ENCODE measurements around the gene DALRD3.

DALRD3 gene, protein sequence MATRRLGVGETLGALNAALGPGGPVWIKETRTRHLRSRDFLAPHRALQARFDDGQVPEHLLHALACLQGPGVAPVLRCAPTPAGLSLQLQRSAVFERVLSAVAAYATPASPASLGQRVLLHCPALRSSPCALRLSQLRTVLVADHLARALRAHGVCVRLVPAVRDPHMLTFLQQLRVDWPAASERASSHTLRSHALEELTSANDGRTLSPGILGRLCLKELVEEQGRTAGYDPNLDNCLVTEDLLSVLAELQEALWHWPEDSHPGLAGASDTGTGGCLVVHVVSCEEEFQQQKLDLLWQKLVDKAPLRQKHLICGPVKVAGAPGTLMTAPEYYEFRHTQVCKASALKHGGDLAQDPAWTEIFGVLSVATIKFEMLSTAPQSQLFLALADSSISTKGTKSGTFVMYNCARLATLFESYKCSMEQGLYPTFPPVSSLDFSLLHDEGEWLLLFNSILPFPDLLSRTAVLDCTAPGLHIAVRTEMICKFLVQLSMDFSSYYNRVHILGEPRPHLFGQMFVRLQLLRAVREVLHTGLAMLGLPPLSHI

DNA sequence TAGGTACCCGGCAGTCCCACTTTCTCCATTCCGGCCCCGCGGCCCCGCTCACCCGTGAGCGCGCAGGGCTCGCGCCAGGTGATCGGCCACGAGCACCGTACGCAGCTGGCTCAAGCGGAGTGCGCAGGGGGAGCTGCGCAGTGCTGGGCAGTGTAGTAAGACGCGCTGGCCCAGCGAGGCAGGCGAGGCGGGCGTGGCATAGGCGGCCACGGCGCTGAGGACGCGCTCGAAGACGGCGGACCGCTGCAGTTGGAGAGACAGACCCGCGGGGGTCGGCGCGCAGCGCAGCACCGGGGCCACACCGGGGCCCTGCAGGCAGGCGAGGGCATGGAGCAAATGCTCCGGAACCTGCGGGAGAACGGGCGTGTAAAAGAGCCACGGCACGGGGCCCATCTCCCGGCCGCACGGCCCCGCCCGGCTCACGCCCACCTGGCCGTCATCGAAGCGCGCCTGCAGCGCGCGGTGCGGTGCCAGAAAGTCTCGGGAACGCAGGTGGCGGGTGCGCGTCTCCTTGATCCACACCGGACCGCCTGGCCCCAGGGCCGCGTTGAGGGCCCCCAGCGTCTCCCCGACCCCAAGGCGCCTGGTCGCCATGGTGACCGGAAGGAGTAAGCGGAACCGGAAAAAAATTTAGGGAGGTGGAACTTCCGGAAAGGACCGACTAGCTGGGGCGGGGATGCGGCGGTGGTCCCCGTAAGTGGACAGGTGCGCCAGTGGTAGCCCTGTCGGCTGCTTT lies at the start of gene DALRD3:
DALRD3 (minus strand) TSS at position 610 of the 736 bp plus-strand sequence; CDS start at position 594, 16 bp downstream.
- peak; percentile 82 for DNase-seq (ENCODE audit: low read depth, low spot score)

DNA sequence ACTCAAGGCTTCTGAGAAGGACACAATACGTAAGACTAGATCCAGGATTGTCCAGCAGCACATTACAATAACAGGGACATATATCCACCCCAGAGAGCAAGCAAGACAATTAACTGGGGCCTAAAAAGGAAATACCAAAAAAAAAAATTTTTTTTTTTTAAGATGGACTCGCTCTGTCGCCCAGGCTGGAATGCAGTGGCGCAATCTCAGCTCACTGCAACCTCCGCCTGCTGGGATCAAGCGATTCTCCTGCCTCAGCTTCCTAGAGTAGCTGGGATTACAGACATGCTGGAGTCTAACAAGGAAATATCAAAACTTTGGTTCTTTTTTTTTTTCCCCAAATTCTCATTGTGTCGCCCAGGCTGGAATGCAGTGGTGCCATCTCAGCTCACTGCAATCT lies 39.6 kb upstream of the DALRD3 start:
- no peak for DNase-seq (ENCODE audit: low read depth, low spot score)

DNA sequence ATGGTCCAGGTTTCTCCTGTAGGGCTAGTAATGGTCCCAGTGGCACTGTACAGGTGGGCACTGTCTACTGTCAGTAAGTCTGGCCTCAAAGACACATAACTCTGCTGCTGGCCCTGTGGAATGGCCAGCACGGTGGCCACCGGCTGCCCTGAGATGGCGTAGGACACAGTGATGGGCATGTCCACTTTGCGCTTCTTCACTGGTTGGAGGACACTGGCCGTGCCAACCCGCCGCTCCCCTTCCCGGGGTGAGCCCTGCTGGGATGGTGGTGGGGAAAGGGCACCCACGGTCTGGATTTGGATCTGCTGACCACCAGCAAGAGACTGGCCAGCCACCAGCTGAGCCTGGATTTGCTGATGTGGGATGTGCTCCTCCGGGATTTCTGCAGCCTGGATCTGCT lies 38.9 kb upstream of the DALRD3 start:
- DNase-seq (ENCODE audit: low read depth, low spot score): no peak

DNA sequence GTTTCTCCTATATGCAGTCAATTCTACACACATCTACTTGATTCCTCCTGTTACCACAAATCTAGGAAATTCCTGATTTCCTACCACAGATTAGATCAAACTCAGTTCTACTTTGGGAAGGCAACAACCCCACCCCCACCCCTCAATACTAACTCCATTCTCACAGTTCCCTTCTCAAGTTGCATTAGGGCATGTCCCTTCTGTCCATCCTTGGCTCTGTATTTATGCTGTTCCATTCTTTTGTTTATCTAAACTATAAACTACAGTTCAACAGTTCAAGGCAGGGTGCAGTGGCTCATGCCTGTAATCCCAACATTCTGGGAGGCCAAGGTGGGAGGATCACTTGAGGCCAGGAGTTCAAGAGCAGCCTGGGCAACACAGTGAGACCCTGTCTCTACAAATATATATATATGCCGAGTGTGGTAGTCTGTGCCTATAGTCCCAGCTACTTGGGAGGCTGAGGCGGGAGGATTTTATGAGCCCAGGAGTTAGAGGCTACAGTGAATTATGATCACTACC lies 36.0 kb upstream of the DALRD3 start:
- DNase-seq (ENCODE audit: low read depth, low spot score): no peak

DNA sequence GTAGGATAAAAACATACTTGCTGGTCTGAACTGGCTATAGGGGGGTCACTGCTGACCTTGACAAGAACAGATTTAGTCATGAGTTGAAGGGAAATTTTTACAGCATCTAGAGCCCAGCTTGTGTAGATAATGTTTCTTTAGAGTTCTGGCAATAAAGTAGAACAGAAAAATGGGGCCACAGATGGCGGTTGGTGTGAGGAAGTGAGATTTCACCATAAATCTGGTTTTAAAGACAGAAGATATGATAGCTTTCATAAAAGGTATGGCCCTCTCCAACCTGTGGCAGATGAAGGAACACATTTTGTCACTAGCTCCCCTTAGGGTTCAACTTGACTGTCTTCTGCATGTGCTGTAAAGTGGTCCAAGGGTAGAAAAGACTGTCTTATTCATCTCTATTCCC lies 35.2 kb upstream of the DALRD3 start:
- no peak for DNase-seq (ENCODE audit: low read depth, low spot score)

DNA sequence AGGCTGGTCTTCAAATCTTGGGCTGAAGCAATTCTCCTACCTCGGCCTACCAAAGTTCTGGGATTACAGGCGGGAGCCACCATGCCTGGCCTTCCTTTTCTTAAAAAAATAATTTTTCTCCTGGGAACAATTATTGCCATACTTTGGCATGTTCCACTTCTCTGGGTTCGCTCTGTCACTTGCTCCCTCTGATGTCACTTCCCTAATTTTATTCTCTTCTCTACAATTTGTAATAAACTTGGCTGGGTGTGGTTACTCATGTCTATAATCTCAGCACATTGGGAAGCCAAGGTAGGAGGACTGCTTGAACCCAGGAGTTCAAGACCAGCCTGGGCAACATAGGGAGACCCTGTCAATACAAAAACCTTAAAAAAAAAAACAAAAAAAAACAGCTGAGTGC lies 16.9 kb upstream of the DALRD3 start:
- DNase-seq (ENCODE audit: low read depth, low spot score): no peak

DNA sequence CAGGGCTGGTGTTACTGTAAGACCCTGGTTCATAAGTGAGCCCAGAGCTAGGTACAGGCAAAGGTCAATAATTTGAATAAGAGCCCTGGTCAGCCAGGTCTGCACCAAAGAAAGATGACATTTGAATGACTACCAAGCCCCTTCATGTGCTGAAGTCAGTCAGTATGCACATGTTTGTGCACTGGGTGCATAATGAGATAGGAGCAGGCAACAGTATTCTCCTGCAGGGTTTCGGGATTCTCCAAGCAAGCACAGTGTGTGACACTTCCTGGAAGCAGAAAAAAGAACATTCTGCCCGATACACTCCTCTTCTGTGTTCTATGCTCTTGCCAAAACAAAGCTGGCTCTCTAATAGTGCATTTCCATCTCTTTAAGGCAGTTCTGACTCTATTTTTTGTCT lies 16.3 kb upstream of the DALRD3 start:
- no peak for DNase-seq (ENCODE audit: low read depth, low spot score)

DNA sequence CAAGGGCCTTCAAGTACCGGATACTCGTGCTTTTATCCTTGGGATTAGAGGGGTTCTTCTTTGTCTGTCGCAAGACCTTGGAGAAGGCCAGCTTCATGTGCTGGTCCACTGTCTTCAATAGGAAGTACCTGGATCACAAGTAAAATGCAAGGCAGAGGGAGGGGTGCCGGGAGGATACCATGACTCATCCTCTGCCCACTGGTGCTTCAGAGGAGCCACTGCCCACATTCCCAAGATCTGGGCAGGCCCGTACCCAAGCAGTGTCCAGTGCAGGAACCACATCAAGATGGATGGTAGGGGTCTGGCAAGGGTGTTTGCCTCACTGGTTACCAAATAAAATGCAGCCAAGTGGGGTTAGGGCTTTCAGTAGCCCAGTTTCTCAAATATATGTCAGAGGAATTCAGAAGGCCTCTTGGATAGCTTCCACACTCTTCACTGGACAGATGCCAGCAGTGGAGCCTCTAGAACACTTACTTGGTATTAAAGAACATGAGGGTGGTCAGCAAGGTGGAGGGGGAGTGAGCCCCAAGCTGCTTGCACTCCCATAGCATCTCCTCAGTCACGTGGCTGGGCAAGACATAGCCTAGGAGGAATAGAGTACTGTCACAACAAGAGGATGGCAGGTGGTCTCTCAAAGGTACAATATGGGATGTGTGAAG lies 14.4 kb upstream of the DALRD3 start:
- no peak for DNase-seq (ENCODE audit: low read depth, low spot score)

DNA sequence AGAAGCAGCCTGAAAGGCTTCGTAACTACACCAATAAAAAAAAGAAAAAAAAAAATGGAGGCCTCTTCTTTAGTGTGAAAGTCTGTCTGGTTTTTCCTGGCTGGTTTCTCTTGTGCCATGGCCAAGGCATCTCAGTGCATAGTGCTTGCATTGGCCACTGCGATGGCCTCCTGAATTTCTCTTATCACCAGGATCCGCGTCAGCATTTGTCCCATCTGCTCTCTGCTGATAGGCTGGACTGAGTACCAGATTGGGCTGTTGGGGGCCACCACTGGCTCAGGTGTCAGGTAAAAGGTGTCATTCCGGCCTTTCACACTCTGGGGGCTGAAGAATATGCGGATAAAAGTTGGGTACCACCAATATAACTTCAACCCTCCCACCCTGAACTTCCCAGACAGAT lies 11.9 kb upstream of the DALRD3 start:
- no peak for DNase-seq (ENCODE audit: low read depth, low spot score)

DNA sequence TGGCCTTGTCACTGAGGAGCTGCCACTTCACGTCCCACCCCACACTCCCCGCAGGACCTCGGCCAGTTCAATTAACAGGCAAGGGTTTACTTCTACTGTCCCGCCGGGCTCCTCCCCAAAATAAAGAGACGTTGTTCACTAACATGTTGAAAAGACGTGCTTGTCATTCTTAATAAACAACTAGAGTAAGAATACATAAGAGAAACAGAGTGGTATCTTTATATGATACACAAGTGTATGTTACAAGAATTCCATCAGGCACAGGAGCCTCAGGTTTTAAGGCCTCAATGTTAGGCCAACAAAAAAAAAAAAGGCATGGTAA lies 11.1 kb upstream of the DALRD3 start:
- DNase-seq (ENCODE audit: low read depth, low spot score): no peak

DNA sequence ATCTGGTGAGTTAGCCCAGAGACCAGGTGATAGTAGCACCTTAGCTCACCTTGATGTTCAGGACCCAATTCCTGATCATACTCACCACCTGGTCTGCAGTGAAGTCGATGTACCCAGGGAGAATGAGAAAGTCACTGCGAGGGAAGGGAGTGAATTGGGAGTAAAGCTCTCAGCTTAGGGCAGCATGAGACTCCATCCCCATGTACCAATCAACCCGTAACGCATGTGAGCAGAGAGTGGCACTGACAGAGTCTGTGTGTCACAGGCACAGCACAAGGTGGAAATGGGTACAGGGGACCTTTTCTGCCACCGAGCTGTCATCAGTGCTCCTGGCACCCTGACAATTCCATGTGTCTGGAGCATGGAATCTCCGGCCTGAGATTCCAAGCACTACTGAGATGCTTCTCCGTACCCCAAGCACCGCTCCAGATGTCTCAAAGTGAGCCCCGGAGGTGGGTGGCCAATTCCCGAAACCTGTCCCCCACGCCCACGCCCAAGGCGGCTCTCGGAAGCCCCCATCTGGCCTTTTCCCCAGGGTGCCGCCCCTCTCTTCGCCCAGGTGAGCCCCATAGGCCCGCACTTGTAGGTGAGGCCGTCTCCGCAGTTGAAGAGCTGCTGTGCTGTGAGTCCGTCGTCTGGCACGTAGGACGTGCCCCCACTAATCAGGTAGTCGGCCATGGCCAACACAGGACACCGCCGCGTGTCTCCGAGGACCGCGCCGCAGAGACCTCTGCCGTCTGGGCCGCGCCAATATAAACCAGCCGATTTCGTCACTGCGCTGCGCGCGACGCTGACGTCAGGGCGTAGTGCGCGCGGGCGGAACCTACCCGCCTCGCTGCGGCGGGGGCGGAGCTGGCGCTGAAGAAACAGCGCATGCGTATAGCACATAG lies 10.5 kb upstream of the DALRD3 start, which contains the start of gene IMPDH2:
IMPDH2 (minus strand) TSS at position 726 of the 890 bp plus-strand sequence; CDS start at position 678, 48 bp downstream.
- DNase-seq (ENCODE audit: low read depth, low spot score): peak; percentile 96

DNA sequence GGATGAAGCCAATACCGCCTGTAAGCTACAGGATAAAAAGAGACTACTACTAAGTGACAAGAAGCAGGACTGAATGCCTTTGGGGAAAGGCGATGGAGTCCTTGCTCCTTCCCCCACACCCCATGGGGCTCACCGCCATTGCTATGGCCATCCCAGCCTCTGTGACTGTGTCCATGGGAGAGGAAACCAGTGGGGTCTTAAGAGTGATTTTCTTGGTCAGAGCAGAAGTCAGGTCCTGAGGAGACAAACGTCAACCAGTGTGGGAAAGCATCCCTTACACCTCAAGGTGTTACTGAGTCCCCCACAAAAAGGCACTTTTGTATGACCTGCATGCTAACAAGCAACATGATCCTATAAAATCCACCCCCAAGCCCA lies 9.9 kb upstream of the DALRD3 start:
- no peak for DNase-seq (ENCODE audit: low read depth, low spot score)

DNA sequence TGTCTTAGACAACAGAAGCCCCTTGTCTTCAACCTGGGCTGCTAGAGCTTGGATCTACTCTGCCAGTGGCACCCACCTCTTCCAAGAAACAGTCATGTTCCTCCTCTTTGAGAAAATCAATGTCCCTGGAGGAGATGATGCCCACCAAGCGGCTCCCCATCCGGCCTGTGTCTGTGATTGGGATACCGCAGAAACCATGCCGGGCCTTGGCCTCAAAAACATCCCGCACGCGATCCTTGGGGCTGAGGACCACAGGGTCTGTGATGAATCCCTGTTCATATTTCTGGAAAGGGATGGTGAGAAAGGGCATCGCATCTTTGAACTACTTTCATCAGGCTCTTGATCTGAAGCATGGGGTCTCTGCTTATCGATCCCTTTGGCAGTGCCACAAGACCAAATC lies 9.3 kb upstream of the DALRD3 start:
- DNase-seq (ENCODE audit: low read depth, low spot score): no peak

DNA sequence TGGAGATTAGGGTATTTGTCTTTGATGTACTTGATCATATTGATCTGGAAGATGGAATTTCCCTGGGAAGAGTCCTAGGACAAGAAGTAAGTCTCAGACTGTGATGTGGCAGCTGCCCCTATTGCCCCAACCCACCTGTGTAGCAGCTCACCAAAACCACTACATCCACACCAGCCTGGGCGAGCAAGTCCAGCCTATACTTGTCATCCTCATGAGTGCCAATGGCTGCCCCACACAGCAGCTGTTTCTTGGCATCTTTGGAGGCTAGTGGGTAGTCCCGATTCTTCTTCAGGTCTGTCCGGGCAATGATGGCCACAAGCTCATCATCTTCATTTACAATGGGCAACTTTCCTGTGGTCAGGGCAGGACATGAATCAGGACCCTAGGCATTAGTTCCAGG lies 8.2 kb upstream of the DALRD3 start:
- no peak for DNase-seq (ENCODE audit: low read depth, low spot score)

DNA sequence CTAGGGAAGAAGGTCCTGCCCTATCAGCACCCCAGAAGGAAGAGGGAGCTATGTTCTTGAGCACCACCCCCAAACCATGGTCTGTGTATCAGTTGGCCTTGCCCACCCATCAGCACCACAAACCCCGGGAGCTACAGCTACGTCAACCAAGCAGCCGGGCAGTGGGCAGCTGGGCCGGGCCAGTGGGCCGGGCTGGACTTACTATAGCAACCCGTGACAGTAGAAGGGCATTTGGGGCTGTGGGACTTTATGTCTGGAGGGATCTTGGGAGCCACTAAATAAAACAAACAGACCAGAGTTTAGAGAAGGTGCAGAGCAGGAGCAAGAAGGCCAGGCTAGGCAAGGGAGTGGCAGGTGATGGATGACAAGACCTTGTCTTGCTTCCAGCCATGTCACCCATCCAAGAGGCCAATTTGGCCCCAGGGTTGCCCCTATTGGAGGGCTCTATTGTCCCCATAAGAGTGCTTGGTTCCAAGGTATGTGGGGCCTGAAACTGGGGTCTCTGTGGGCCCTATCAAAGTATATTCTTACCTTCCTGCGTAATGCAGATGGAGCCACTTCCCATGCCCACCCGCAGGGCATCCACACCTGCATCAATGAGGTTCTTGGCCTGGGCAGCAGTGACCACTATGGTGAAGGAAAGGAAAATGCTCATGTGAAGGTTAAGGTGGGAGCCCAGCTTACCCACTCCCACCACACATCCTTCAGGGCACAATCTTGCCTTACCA lies 7.6 kb upstream of the DALRD3 start:
- DNase-seq (ENCODE audit: low read depth, low spot score): no peak

DNA sequence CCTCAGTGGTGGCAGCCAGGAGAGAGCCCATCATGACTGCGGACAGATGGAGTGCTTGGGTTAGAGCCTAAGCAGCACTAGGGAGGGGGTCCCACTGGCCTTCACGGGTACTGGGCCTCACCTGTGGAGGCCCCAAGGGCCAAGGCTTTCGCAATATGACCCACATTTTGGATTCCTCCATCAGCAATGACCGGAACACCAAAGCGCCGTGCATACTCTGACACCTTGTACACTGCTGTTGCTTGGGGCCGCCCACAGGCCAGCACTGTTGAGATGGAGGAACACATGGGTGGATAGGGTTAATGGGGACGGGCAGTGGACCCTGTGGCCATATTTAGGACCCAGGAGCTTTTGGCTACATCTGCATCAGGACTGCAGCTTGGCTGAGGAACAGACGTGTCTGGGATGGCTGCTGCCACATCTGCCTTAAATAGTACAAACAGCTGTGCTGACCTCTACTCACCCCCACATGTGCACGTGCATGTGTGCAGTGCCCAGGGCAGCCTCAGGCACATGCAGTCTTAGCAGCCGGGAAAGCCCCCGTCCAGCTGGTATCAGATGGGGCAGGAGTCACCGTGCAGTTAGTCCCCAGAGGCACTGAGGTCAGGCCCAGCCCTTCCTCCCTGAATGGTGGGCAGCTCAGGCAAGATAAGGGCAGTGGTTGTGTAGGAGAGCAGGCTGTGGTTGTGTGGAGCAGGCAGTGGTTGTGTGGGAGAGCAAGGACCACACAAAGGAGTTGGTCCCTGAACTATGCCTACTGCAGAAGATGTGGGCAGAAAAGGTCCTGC lies 6.8 kb upstream of the DALRD3 start:
- no peak for DNase-seq (ENCODE audit: low read depth, low spot score)

DNA sequence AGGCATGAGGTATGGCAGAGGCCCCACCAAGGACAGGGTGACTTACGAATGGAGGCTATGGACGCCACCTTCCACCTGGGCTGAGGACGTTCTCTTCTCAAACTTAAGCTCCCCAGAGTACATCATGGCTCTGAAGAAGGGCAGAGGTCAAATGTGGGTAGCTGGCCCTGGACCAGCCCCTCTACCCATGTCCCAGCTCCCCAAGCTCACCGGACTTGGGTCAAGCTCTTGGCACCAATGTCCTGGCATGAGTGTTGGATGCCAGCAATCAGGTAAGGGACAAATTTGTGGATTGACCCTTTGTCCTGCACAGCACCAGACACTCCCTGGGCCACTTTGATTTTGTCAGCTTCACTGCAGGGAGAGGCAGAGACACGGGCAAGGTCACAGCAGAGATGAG lies 6.1 kb upstream of the DALRD3 start:
- DNase-seq (ENCODE audit: low read depth, low spot score): no peak

DNA sequence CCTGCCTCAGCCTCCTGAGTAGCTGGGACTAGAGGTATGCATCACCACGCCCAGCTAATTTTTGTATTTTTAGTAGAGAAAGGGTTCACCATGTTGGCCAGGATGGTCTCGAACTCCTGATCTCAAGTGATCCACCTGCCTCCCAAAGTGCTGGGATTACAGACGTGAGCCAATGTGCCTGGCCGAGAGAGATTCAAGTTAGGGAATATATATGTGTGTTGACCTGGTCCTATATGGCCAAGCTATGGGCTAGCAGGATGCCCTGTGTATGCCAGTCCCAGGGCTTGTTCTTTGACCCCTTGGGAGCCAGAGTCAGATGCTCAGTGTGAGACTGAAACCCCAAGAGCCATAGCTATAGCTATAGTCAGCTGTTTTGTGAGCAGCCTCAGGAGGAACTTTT lies 5.4 kb upstream of the DALRD3 start:
- no peak for DNase-seq (ENCODE audit: low read depth, low spot score)

DNA sequence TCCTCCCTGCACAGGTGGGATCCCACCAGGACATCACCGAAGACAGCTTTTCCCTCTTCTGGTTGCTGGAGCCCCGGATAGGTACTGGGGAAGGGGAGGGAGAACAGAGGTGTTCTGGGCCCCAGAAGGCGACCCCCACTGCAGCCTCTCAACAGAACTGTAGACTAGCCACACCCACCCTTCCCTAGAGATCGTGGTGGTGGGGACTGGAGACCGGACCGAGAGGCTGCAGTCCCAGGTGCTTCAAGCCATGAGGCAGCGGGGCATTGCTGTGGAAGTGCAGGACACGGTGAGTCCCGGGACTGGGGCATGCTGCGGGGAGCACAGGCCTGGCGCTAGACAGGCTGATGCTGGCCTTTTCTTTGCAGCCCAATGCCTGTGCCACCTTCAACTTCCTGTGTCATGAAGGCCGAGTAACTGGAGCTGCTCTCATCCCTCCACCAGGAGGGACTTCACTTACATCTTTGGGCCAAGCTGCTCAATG lies 4.3 kb upstream of the DALRD3 start:
- peak; percentile 53 for DNase-seq (ENCODE audit: low read depth, low spot score)

All from ELF-1 (cell line).